HG03342 (cell line): ENCODE results near the gene MADD.

ENCODE experiments used
- ATAC-seq: cut with Tn5 transposase; IDR thresholded peaks from one replicate; pipeline ENCODE4 v1.9.1; 2021; ENCODE audit warnings: mild to moderate bottlenecking, moderate library complexity; ENCODE audit not compliant: unreplicated experiment

The MADD gene

DNA sequence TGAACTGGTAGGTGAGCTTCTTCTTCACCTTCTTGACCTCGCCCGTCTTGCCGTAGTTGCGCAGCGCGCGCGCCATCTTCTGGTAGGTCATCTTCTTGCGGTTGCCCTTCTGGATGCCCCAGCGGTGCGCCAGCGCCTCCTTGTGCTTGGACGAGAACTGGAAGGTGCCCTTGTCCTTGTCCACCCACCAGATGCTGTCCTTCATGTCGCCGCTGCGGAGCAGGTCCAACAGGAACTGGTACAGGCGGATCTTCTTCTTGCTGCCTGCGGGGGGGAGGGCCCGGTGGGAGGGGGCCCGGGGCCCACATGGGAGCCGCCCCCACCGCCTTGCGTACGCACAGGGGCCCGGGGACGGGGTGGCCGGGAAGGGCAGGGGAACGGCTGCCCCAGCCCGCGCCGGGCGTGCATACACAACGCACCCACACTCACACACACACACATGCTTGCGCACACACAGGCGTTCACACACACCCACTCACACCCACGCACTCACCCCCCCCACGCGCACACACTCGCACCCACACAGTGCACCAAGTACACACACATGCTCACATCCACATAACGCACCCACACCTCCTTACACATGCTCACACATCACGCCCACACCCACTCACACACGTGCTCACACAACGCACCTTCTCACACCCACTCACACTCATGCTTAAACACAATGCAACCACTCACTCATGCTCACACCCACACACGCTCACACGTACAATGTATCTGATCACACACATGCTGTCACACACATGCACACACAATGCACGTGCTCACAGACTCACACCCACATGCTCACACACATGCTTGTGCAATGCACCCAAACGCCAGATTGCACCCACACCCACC is 85.6 kb downstream of the MADD start:
- ATAC-seq, result no peak

DNA sequence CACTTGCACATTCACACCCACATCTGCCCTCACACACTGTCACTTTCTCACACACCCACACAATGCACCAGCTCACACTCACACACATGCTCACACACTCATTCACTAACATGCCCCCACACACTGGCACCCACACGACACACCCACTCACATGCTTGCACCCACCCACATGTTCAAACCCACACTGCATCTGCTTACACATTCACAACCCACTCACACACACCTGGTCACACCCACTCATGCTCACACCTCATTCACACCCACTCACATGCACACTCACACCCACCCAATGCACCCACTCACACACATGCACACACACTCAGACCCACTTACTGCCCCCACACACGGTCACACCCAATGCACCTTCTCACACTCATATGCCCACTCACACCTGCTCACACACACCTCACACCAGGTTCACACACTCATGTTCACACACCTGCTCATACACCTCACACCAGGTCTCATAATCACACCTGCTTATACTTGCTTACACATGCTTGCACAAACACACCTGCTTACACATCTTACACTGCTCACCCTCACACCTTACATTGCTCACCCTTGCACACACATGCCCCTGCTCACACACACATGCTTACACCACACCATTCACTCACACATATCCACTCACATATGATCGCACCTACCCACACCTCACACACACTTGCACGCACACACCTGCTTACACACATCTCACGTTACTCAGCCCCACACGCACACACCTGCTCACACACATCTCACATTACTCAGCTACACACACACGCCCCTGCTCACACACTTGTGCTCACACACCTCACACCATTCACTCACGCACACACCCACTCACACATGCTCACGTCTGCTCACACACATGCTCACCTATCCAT is 86.4 kb downstream of the MADD start:
- no peak for ATAC-seq

DNA sequence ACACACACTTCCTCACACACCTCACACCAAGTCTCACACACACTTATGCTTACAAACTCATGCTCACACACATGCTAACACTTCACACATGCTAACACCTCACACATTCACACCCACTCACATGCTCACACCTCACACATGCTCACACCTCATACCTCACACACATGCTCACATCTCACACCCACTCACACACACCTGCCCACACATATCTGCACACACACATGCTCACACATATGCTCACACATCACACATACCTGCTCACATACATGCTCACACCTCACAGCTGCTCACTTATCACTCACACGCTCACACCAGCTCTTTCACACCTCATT is 87.0 kb downstream of the MADD start:
- no peak for ATAC-seq

DNA sequence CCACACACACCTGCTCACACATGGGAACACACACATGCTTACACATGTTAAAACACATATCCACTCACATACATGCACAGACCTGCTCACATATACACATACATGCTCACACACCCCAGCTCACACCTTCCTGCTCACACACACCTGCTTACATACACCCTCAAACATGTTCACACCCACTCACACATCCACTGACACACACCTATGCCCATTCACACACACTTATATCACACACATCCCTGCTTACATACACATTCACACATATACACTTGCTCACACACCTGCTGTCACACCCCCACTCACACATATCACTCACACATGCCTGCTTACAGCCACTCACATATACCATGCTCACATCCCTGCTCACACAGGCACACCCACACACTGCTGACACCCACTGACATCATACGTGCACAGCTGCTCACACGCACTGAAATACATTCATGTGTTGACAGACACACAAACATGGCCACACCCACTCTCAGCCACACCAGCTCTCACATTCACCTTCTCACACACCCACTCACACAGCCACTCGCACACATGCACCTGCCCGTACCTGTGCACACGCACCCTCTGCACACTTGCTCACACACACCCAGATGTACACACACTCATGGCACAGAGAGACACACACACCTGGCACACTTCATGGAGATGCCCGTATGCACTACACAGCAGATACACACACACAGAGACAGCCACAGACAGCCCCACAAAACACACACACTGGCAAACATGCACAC is 88.2 kb downstream of the MADD start:
- no peak for ATAC-seq

DNA sequence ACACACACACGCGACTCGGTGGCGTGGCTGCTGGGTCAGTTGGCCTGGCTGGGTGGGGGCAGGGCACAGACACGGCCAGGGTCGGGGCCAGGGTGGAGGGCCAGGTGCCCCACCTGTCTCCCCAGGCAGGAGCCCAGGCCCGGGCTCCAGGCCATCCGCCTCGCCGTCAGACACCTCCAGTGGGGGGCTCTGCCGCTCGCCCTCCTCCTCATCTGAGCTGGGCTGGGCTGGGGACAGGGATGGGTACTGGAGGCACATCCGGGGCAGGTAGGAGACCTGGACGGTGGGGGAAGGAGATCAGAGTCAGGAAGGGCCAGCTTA is 88.8 kb downstream of the MADD start:
- no peak for ATAC-seq

DNA sequence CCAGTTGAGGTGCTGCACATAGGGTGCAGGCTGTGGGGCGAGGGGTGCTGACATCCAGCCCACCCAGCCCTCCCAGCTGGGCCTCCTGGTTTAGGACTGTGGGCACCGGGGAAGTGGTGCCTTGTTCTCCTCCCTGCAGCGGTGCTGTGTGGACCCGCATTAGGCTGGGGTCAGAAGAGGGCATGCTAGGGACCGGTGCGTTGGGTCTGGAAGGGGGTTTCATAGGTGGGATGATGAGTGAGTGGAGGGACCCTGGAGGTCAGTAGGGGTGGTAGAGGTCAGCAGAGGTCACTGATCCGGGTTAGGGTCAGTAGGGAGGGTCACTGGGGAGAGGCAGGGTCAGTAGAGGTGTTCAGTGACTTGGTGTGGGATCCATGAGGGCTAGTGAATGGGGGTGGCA is 89.2 kb downstream of the MADD start:
- no peak for ATAC-seq

DNA sequence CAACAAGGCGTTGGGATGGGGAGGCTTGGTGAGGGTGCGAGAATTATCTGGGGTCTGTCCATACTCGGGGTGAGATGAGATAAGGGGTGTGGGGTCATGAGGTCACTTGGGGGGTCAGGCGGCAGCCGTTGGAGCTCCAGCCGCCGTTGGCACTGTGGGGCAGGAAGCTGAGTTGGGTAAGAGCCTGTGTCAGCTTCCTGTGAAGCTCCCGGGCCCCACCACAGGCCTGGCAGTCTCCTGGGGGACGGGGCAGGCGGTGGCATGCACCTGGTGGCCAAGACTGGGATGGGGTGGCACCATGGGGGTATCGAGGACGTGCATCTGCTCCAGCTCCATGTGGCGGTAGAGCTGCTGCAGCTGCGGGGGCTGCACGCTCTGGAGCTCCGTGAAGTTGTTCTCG is 89.7 kb downstream of the MADD start:
- no peak for ATAC-seq

DNA sequence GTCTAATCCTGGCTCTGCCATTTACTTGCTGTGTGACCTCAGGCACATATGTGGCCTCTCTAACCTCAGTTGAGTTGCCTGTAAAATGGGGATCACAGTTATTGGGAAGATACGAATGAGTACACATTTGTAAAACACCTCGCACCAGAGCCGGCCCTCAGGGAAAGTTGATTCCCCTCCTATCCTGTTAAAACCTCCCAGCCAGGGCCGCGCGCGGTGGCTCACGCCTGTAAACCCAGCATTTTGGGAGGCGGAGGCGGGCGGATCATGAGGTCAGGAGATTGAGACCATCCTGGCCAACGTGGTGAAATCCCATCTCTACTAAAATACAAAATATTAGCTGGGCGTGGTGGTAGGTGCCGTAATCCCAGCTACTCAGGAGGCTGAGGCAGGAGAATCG is 90.4 kb downstream of the MADD start:
- ATAC-seq, result no peak

DNA sequence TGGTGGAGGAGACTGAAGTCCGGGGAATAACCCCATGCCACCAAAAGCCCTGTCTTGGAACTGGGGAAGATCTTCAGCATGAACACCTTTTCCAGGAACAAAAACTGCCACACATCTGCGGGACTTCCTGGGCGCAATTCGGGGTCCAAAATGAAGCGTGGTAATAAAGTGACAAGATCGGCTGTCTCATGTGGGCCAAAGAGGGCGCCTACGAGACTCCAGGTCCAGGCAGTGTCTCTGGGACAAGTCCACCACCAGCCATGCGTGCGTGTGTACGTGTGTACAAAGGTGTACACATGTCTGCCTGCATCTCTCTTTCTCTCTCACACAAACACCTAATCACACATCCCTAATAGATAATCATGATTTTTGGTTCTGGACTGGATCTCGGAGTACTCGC is 91.5 kb downstream of the MADD start:
- no peak for ATAC-seq

DNA sequence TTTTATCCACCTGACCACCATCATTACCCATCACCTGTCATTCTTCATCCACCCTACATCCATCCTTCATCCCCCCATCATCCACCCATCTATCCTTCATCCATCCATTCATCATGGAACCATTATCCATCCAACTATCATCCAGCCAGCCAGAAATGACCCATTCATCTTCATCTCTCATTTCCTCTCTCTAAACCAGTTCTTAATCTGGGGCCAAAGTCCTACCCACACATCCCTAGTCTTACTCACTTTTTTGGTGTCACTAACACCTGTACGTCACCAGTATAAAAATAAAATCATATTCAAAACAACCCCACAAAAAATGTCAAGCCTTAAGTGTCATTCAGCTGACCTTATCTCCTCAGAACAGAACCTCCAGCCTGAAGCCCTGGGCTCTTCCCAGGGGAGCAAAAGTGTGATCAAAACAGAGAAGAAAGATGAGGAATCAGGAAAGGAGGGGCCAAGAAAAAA is 96.1 kb downstream of the MADD start:
- ATAC-seq, result no peak

DNA sequence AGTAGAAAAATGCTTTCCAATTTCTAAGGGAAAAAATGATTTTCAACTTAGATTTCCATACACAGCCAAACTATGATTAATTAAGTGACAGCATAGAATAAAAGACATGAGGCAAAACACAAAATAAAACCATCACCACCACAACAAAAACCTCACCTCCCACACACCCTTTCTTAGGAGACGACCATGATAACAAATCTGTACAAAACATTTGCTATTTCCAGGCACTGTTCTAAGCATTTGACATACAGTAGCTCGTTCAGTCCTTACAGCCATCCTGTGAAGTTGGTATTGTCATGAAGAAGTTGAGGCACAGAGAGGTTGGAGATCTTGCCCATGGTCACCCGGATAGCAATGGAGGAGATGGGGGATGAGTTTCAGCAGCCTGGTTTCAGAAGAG is 99.7 kb downstream of the MADD start:
- no peak for ATAC-seq

DNA sequence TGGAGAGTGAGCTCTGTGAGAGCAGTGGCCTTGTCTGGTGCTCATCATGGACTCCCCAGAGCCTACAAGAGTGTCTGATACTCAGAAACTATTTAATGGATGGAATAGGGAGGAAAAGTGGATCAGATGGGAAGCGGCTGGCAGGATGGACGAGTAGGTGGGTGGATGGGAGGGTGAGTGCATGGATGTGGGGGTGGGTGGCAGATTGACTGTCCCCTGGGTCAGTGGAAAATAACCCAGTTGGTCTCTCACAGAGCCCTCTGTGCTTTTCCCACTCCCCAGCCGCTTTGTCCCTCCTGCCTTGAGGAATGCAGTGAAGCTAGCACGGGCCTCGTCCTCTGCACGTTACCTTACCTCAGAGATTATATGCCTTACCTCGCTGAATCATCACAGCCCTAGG is 102.5 kb downstream of the MADD start:
- no peak for ATAC-seq

DNA sequence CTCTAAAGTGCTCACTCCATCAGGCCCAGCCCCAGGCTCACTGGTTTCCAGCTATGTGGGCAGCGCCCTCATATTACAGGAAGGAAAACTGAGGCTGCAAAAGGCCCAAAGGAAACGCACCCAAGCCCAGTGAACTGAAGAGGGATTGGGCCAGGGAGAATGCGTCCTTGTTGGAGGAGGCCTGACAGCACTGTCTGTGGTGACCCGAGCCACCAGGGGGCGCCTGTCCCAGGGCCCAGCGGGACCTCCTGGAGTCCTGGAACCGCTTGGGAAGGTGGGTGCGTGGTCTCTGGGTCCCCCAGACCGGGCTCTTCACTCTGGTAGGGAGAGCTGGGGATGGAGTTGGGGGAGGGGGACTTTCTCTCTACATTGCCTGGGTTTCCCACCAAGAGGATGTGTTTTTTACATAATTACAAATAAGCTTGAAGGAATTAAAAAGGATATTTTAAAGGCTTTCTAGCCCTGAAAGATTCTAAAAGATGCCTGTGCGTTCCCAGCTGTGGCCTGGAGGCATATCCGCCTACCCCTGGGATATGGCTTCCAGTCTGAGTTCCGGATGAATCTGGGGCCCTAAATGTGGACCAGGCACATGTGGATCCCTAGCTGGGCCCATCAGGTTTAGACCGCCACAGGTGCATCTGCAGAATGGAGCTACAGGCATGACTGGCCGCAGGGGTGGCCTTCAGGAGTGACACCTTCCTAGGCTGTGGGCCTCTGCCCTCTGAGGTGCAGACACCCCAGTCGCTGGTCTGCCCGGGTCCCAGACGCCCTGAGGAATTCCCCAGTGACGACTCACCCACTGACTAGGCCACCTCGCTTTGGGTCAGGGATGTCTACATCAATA is 104.2 kb downstream of the MADD start:
- ATAC-seq, result peak; percentile 39

DNA sequence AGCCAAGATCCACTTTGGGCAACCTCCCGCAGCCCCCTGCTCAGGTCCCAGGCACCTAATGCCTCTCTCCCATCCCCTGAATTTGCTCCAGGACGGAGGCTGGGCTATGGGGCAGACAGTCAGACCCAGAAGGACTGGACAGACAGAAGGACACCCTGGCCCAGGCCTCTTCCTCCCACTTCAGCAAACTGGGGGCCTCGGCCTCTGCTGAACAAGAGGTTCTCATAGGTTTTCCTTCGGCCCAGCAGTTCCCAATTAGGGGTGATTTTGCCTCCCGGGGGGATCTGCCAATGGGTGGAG is 104.7 kb downstream of the MADD start:
- ATAC-seq, result no peak

DNA sequence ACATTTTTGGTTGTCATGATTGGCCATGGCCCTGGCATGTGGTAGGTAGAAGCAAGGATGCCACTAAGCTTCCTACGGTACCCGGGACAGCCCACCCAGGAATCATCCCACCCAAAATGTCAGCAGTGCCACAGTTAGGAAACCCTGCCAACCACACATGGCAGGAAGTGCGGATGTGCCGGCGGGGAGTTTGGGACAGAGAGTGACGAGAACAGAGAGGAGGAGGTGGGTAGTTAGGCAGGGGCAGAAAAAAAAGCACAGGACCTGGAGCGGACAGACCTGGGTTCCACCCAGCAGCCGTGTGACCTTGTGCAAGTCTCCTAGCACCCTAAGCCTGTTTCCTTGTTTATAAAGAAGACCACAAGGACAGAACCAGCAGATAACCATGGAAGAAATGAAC is 105.1 kb downstream of the MADD start:
- no peak for ATAC-seq

DNA sequence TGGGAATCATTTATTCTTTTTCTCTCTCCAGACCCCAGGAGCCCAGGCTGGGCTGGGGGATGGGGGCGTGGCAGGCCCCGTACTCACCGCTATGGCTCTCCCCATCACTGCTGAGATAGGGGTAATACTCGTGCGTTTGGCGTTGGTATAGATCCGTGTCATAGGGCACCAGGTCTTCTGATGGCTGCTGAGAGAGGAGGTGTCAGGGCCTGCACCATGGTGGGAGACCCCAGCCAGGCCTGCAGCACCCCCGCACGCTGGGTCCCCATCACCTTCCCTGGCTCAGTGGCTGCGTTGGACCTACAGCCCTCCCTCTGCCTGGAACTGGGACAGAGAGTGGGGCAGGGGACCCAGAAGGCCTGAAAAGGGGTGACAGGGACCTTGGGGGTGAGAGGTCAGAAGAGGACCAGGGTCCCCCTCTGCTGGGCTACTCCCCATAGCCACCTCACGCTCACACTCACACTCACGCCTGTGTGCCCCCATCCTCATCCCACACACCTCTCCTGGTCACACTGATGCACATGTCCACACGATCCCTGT is 105.7 kb downstream of the MADD start:
- no peak for ATAC-seq

DNA sequence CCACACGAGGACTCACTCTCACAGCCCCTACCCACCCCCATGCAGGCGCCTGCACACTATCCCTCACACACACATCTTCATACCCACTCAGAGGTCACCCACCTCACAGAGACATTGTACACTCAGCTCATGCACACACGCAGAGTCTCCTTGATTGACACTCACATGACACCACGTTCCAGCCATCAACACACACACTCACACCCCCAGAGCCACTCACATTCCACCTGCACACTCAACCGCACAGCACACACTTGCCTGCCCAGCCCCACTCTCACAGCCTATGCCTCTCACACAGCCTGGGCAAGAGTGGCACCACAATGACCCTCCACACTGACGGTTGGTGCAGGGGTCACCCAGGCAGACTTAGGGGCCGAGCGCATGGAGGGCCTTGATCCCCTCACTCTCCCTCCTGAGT is 106.2 kb downstream of the MADD start:
- no peak for ATAC-seq

DNA sequence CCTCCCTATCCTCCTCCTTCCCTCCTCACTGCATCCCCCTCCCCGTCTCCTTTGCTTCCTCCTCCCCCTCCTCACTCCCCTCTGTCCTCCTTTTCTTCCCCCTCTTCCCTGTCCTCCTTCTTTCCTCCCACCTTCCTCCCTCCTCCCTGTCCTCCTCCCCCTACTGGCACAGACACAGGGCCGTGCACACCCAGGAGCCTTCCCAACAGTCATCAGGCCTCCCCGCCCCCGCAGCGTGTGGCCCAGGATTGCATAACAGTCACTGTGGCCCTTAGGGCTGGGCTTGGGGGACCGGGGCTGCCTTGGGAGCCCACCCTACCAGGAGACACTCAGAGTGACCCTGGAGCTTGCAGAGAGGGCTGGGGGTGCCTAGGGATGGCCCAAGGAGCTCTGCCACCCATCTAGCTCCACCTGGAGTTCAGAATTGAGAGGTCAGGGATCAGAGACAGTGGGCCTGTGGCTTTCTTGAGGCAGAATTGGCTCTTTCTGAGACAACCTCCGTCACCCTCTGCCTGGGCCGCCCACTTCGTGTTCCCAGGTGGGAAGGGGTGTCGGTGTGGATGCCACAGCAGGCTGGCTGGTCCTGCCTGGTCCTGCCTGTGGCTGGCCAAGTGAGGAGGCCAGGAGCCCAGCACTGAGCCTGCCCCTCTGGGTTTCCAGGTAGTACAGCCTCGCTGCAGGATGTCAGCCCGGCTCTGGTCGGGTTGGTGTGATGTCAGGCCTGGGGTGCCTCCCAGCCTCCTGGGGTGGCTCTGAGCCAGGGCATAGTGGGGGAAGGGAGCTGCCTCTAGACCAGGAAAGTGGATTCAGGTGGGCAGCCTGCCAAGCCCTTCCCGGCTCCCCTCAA is 106.8 kb downstream of the MADD start:
- ATAC-seq, result no peak

DNA sequence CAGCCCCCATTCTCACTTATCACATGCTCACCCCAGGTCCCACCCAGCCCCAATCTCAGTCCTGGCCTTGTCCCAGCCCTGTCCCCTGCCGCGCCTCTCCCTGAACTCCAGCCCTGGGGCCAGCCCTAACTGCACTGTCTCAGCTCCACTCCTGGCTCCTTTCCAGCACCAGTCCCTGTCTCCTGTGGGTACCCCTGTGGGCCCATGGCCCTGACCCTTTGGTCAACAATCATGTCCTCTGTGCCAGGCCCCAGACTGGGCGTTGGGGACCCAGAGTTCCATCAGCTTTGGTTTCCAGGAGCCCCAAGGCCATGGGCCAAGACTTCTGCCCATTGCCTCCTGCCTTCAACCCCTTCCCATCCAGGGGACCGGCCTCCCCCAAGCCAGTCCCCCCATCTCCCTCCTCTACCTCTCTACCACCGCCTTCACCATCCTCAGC is 107.7 kb downstream of the MADD start:
- ATAC-seq, result no peak
